ENCODE data around the gene FKBP8.

Gene FKBP8

DNA sequence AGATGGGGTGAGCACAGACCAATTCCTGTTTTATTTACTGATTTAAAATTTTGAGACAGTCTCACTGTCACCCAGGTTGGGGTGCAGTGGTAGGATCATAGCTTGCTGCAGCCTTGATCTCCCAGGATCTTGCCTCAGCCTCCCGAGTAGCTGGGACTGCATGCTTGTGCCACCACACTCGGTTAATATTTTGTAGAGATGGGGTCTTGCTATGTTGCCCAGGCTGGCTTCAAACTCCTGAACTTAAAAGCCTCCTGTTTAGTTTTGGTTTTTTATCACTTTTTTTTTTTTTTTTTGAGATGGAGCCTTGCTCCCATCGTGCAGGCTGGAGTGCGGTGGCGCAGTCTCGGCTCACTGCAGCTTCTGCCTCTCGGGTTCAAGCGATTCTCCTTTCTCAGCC, 33.0 kb upstream of the FKBP8 start:
- no peaks in the 10 kb centered on the region for H3K9me3 Mint-ChIP-seq
- H3K27me3 Mint-ChIP-seq = no peaks in the 10 kb centered on the region
- H3K27ac Mint-ChIP-seq = no peak overlapping the region
- no peak for DNase-seq (ENCODE audit: low spot score in 2 of 2)
- no peak for ATAC-seq (ENCODE audit: low read depth)
- H3K36me3 Mint-ChIP-seq = peaks cover 11% of the 10 kb centered on the region
- no peak overlapping the region for H3K4me3 Mint-ChIP-seq
- H3K4me1 Mint-ChIP-seq = peaks cover 13% of the 10 kb centered on the region

DNA sequence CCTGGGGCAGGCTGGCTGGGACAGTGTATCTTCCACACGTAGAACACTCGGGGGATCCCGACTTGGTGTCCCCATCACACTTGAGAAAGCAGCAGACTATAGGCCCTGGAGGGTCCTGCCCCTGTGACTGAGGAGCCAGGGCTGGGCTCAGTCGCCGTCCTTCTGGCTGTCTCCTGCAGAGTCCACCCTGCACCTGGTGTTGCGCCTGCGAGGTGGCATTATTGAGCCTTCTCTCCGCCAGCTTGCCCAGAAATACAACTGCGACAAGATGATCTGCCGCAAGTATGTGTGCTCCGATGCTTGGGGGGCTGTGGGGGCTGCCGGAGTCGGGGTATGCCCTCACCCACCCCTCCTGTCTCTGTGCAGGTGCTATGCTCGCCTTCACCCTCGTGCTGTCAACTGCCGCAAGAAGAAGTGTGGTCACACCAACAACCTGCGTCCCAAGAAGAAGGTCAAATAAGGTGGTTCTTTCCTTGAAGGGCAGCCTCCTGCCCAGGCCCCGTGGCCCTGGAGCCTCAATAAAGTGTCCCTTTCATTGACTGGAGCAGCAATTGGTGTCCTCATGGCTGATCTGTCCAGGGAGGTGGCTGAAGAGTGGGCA, 31.4 kb upstream of the FKBP8 start:
- H3K4me3 Mint-ChIP-seq = no peak overlapping the region
- peaks cover 11% of the 10 kb centered on the region for H3K36me3 Mint-ChIP-seq

DNA sequence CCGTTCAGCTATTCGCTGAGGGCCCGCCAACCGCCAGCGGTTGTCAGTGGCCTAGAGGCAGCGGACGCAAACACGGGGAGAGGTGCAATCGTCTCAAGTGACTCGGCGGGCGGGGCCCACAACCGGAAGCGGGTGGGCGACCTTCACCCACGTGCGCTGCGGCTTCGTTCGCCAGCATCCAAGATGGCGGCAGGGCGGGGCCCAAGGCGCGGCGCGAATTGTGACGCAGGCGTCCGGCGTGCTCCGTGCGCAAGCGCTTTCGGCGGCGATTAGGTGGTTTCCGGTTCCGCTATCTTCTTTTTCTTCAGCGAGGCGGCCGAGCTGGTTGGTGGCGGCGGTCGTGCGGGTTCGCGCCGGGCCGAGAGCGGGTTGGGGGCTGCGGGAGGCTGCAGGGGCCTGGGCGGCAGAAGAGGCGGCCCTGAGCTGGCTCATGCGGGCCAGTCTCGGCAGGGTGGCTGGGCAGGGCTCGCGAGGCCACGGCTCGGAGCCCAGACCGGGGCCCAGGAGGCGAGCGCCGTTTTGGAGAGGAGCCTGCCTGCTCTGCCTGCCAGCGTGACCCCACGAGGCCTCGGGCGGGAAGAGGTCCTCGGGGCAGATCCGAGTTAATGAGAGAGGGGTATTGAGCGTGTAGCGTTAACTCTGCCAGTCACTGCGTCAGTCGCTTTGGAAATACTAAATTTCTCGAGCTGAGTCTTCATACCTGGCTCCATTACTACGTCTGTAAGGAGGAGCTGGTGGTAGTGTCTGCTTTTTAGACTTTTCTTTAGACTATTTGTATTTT, 28.4 kb upstream of the FKBP8 start, which contains the start of gene UBA52:
UBA52 (plus strand) TSS at position 294 of the 781 bp plus-strand sequence. CDS start 1,444 bp downstream, outside the sequence.
- H3K27me3 Mint-ChIP-seq = no peaks in the 10 kb centered on the region
- peaks cover 18% of the 10 kb centered on the region for H3K36me3 Mint-ChIP-seq
- ATAC-seq (ENCODE audit: low read depth) (peak; percentile 92), DNase-seq (ENCODE audit: low spot score in 2 of 2) (peak; percentile 100)
- H3K9me3 Mint-ChIP-seq = no peaks in the 10 kb centered on the region
- H3K4me3 Mint-ChIP-seq = peak within 1 kb of the TSS; percentile 95
- peak within 1 kb of the TSS; percentile 97 for H3K27ac Mint-ChIP-seq
- H3K4me1 Mint-ChIP-seq = peaks cover 13% of the 10 kb centered on the region

More for the DNA sequence above, 31.4 kb upstream of the FKBP8 start:
- no peak for ATAC-seq (ENCODE audit: low read depth)
- Mint-ChIP-seq H3K27me3 (no peaks in the 10 kb centered on the region), H3K9me3 (no peaks in the 10 kb centered on the region), H3K4me1 (peaks cover 13% of the 10 kb centered on the region), H3K27ac (no peak overlapping the region)
- DNase-seq (ENCODE audit: low spot score in 2 of 2) = no peak

DNA sequence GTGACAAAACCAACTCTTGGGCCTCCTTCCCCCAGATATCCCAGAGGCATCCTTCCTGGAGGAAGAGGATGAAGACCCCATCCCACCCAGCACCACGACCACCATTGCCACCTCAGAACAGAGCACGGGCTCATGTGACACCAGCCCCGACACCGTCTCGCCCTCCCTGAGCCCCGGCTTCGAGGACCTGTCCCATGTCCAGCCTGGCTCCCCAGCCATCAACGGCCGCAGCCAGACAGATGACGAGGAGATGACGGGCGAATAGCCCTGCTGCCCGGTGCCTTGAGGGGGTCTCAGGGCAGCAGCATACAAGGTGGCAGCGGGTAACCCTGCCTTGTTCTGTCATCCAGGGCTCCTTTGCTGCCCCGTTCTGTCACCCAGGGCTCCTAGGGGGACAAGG, 25.0 kb upstream of the FKBP8 start:
- H3K36me3 Mint-ChIP-seq = peaks cover 20% of the 10 kb centered on the region
- no peak for DNase-seq (ENCODE audit: low spot score in 2 of 2)
- no peak overlapping the region for H3K27ac Mint-ChIP-seq

DNA sequence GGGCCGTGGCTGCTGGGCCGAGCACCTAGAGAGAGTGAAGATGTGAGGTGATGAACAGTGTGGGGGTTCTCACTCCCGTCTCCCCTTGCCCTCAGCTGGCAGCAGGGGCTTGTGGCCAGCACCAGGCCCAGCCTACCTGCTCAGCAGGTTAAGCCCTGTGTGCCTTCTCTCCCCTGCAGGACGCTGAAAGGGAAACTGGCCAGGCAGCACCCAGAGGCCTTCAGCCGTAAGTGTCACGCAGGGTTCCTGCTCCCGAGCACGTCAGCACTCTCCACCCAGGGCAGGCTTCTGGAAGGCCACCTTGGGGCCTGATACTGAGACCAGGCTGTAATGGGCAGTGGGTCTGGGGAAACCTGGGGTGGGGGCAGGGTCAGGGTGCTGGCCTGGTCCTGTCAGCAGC, 23.6 kb upstream of the FKBP8 start:
- peaks cover 20% of the 10 kb centered on the region for H3K36me3 Mint-ChIP-seq
- H3K27ac Mint-ChIP-seq = no peak overlapping the region
- H3K27me3 Mint-ChIP-seq = no peaks in the 10 kb centered on the region
- H3K4me3 Mint-ChIP-seq = no peak overlapping the region
- DNase-seq (ENCODE audit: low spot score in 2 of 2) (no peak), ATAC-seq (ENCODE audit: low read depth) (no peak)
- peaks cover 3% of the 10 kb centered on the region for H3K4me1 Mint-ChIP-seq
- H3K9me3 Mint-ChIP-seq = no peaks in the 10 kb centered on the region

More for the DNA sequence above, 25.0 kb upstream of the FKBP8 start:
- no peak for ATAC-seq (ENCODE audit: low read depth)
- H3K9me3 Mint-ChIP-seq = no peaks in the 10 kb centered on the region
- no peaks in the 10 kb centered on the region for H3K27me3 Mint-ChIP-seq
- H3K4me1 Mint-ChIP-seq = peaks cover 13% of the 10 kb centered on the region
- no peak overlapping the region for H3K4me3 Mint-ChIP-seq

DNA sequence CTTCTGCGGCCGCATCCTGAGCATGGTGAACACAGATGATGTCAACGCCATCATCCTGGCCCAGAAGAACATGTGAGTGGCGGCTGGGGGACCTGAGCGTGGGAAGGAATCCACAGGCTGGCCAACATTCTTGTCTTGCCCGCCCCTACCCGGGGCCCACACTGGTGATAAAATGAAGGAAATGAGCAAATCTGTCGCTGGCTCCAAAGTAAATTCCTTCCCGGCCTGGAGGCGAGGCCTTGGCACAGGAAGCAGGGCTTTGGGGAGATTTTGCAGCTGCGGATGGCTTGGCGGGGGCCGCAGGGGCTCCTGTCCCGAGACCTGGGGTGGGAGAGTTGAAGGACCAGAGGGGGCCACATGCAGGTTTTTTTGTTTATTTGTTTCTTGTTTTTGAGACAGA, 18.7 kb upstream of the FKBP8 start:
- Mint-ChIP-seq H3K4me3 (no peak overlapping the region), H3K36me3 (peaks cover 17% of the 10 kb centered on the region), H3K9me3 (no peaks in the 10 kb centered on the region), H3K4me1 (peaks cover 20% of the 10 kb centered on the region), H3K27ac (no peak overlapping the region), H3K27me3 (no peaks in the 10 kb centered on the region)
- no peak for DNase-seq (ENCODE audit: low spot score in 2 of 2)
- ATAC-seq (ENCODE audit: low read depth) = no peak

DNA sequence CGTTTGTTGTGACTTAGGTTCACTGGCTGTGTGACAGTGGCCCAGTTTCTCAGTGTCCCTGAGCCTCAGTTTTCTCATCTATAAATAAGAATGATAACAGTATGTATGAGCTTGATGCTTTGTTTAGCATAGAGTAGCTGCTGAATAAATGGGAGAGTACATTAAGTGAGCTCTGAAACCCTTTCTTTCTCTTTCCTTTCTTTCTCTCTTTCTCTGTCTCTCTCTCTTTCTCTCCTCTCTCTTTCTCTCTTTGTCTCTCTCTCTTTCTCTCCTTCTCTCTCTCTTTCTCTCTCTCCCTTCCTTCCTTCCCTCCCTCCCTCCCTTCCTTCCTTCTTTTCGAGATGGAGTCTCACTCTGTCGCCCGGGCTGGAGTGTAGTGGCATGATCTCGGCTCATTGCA, 16.3 kb upstream of the FKBP8 start:
- Mint-ChIP-seq H3K9me3 (no peaks in the 10 kb centered on the region), H3K4me3 (peak overlapping the region; percentile 2), H3K27ac (peak overlapping the region; percentile 95), H3K36me3 (peaks cover 11% of the 10 kb centered on the region), H3K4me1 (peaks cover 20% of the 10 kb centered on the region), H3K27me3 (no peaks in the 10 kb centered on the region)
- DNase-seq (ENCODE audit: low spot score in 2 of 2) = no peak
- ATAC-seq (ENCODE audit: low read depth) = no peak

DNA sequence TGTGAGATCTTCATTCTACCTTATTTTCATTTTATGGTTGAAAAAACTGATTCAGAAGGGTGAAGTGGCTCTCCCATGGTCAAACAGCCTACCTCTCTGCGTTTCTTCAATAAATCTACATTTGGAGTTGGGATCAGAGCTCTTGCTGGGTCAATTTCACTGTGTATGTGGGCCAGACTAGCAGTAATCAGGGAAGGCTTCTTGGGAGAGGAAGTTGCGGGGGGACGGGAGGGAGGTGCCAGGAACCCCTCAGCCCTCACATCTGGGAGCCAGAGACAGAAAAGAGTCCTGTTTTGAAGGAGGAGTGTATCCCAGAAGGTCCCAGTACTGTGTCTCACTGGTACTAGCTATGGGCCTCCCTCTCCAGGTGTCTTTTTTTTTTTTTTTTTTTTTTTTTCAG, 15.2 kb upstream of the FKBP8 start:
- peaks cover 3% of the 10 kb centered on the region for H3K36me3 Mint-ChIP-seq
- H3K4me3 Mint-ChIP-seq = peak overlapping the region; percentile 90
- H3K4me1 Mint-ChIP-seq = peaks cover 20% of the 10 kb centered on the region
- no peaks in the 10 kb centered on the region for H3K27me3 Mint-ChIP-seq
- DNase-seq (ENCODE audit: low spot score in 2 of 2) (no peak), ATAC-seq (ENCODE audit: low read depth) (no peak)
- H3K9me3 Mint-ChIP-seq = no peaks in the 10 kb centered on the region
- H3K27ac Mint-ChIP-seq = peak overlapping the region; percentile 95

DNA sequence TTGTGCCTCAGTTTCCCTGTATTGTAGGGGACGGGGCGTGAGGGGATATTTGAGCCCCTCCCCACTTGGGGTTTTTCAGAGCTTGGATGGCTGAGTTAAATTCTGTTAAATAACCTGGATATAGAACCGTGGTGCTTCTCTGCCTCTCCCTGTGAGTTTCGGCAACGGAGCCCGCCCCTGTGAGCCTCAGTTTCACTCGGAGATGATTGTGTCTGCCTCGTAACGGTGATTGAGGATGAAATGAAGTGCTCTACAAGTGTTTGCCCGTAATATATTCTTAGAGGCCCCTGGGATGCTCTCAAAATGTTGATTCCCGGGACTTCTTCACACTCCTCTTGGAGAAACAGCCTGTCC, 14.8 kb upstream of the FKBP8 start:
- peaks cover 3% of the 10 kb centered on the region for H3K36me3 Mint-ChIP-seq
- H3K9me3 Mint-ChIP-seq = no peaks in the 10 kb centered on the region
- no peaks in the 10 kb centered on the region for H3K27me3 Mint-ChIP-seq
- peaks cover 20% of the 10 kb centered on the region for H3K4me1 Mint-ChIP-seq
- ATAC-seq (ENCODE audit: low read depth) (no peak), DNase-seq (ENCODE audit: low spot score in 2 of 2) (no peak)
- peak overlapping the region; percentile 95 for H3K27ac Mint-ChIP-seq
- H3K4me3 Mint-ChIP-seq = peak overlapping the region; percentile 90

DNA sequence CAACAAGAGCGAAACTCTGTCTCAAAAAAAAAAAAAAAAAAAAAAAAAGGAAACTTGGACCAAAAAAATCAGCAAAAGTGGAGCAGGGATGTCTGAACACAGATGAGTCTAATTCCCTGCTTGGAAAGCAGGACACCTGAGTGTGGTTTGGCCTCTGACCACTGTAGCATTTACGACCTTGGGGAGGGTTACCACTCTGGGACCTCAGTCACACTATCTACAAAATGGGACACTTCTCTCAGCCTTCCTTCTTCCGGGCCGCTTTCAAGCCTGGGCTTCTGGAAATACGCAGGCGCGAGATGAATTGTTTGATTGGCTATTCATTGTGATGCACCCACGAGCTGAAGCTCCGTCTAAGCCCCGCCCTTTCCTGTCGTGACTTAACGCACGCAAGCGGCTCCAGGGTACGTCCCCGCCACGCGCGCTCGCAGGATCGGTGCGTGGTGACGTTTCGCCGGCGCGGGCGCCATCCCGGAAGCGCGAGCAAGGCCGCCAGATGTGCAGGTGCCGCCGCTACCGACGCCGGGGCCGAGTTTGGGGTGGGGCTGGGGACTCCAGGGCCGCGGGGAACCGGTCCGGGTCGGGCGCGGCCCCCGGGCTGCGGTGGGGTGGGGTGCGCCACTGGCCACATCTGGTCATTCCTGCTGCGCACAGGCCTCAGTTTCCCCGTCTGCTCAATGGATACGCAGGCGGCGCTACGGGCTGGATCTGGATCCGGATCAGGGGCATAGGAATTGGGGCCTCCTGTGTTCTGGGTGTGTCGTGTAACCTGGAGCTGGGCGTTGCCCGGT, 14.2 kb upstream of the FKBP8 start, which contains the start of gene KXD1:
KXD1 (plus strand) TSS at position 460 of the 791 bp plus-strand sequence. CDS start 4,187 bp downstream, outside the sequence.
- H3K4me3 Mint-ChIP-seq = peak within 1 kb of the TSS; percentile 90
- peak; percentile 97 for ATAC-seq (ENCODE audit: low read depth)
- H3K4me1 Mint-ChIP-seq = peaks cover 20% of the 10 kb centered on the region
- no peaks in the 10 kb centered on the region for H3K27me3 Mint-ChIP-seq
- H3K36me3 Mint-ChIP-seq = peaks cover 3% of the 10 kb centered on the region
- peak within 1 kb of the TSS; percentile 95 for H3K27ac Mint-ChIP-seq
- no peaks in the 10 kb centered on the region for H3K9me3 Mint-ChIP-seq
- peak; percentile 89 to 95 for DNase-seq (ENCODE audit: low spot score in 2 of 2)

DNA sequence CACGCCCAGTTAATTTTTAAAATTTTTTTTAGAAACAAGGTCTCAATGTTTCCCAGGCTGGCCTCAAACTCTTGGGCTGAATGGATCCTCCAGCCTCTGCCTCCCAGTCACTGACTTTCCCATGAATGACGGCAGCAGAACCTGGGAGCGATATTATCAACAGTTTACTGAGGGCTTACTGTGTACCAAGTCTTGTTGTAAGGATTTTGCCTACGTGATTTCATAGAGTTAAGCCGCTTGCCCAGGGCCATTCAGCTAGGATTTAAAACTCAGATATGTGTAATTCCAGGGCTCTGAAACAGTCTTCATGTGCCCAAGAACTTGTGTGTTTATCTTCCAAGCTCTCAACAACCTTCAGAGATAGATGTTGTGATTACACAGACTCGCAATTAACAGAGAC, 8.3 kb upstream of the FKBP8 start:
- peaks cover 2% of the 10 kb centered on the region for H3K27me3 Mint-ChIP-seq
- ATAC-seq (ENCODE audit: low read depth) (no peak), DNase-seq (ENCODE audit: low spot score in 2 of 2) (no peak)
- no peaks in the 10 kb centered on the region for H3K36me3 Mint-ChIP-seq
- no peaks in the 10 kb centered on the region for H3K4me1 Mint-ChIP-seq
- H3K9me3 Mint-ChIP-seq = no peaks in the 10 kb centered on the region
- H3K4me3 Mint-ChIP-seq = no peak overlapping the region
- no peak overlapping the region for H3K27ac Mint-ChIP-seq

DNA sequence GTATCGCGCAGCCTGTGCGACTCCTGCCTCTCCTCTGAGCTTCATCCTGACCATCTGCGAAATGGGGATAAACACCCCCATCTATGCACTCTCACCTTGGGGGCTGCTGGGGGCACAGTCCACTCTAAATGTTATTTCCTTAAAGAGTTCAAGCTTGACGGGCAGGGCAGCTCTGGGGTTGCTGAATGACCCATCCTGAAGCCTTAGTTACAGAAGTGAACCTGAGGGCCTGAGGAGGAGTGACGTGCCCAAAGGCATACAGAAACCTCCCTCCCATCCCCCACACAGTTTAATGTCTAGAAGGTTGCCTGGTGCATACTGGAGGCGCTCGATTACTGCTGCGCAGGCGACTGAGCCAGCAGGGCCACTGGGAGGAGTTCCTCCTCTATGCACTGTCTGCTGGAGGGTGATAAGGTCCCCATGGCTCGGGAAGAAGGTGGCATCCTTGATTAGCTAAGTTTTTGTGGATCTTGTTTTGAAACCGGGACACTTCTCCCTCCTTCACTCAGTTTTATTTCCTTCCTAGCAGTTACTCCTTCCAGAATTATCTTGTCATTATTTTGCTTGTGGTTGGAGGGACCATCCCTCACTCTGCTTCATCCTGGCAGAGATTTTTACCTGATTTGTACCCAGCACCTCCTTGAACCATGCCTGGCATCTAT, 572 bp upstream of the FKBP8 start:
- no peaks in the 10 kb centered on the region for H3K9me3 Mint-ChIP-seq
- DNase-seq (ENCODE audit: low spot score in 2 of 2) (peak; percentile 50 to 62), ATAC-seq (ENCODE audit: low read depth) (peak; percentile 68)
- peaks cover 5% of the 10 kb centered on the region for H3K36me3 Mint-ChIP-seq
- peak overlapping the region; percentile 97 for H3K4me3 Mint-ChIP-seq
- peak overlapping the region; percentile 93 for H3K27ac Mint-ChIP-seq
- peaks cover 17% of the 10 kb centered on the region for H3K4me1 Mint-ChIP-seq
- H3K27me3 Mint-ChIP-seq = peaks cover 1% of the 10 kb centered on the region

DNA sequence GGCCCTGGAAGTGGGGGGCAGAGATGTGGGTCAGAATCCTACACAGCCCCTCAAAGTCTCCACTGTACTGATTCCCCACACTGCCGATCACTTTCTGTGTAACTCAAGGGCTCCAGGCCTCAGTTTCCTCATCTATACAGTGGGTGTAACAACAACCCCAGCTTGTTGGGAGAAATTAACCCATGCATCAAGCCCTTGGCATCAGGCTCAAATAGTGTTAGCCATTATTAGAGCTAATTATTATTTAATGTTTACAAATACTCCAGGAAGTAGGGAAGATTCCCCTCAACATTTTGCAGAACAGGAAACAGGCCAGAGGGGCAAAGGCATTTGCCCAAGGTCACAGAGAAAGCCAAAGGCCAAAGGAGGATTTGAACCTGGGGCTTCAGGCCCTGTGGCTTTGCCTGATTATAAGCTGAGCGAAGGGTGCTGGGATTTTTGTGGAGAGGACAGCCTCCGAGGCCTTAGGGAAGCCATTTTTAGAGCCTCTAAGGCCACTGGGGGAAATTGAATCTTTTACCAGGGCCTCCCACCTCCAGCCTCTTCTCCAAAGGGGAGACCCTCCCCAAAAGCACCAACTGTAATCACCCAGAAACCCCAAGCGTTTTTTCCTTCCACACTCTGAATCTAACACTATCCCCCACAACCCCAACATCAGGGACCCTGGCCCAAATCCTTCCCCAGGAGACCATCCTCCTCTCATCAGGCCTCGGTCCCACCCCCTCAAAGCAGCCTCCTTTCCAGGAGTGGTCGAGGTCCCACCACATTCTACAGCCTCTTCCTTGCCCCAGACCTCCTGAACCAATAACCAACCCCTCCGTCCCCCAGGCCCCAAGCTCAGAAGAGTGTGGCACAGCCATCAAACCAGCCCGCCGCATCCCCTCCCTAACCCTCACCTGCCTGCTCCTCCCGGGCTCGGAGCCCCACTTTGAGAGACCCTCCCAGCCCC, 1.1 kb downstream of the FKBP8 start:
- DNase-seq (ENCODE audit: low spot score in 2 of 2) (no peak), ATAC-seq (ENCODE audit: low read depth) (no peak)
- Mint-ChIP-seq H3K36me3 (peaks cover 5% of the 10 kb centered on the region), H3K27me3 (no peaks in the 10 kb centered on the region), H3K4me3 (peak overlapping the region; percentile 85), H3K27ac (peak overlapping the region; percentile 93), H3K4me1 (peaks cover 17% of the 10 kb centered on the region), H3K9me3 (no peaks in the 10 kb centered on the region)

Data from memory B cell (primary cell).